ENCODE results near the gene ESYT2. TPM values are rescaled to one million over a fixed set of nuclear protein-coding genes. Genes with fewer than 3 reads are reported as not detected.

Gene ESYT2
- total RNA-seq, 1 experiment from 2014 or later: 59.4 TPM

DNA sequence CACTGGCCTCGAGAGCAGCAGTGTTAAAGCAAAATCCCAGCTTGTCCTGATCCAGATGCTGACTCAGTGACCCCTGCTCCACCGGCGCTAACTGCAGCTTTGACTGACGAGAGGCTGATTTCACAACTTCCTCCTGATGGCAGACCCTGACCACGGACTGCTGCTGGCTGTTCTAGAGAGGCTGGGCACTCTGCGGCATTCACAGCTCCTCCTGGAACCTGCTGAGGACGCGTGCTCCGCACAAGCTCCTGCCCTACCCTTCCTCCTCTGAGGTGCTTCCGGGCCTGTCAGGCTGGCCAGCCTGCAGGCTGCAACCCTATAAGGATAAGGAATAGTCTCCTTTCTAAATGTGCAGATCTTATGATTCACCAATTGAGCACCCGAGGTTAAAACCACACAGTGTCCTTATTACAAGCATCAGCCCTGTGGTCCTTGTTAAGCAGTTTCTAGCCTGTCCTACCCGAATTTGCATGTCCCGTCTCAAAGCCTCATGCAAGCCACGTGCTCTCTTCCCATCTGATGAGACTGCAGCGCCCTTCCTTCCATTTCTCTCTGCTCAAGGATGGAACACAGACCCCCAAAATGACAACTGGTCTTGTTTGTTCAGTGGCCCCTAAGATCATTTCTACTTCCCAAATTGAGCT lies 89.2 kb downstream of the ESYT2 start:
- Mint-ChIP-seq H3K27ac (ENCODE audit: unreplicated experiment) (no peak overlapping the region), H3K4me3 (ENCODE audit: unreplicated experiment) (no peak overlapping the region), H3K4me1 (ENCODE audit: low read depth, unreplicated experiment) (peaks cover 7% of the 10 kb centered on the region), H3K36me3 (ENCODE audit: insufficient read depth, unreplicated experiment) (peaks cover 82% of the 10 kb centered on the region), H3K27me3 (ENCODE audit: insufficient read depth, unreplicated experiment) (no peaks in the 10 kb centered on the region), H3K9me3 (ENCODE audit: unreplicated experiment) (no peaks in the 10 kb centered on the region)
- Histone ChIP-seq H3K27me3 (replicated peaks; ENCODE audit: control insufficient read depth, insufficient read depth, low read length) (no peaks in the 10 kb centered on the region), H3K4me1 (no peaks in the 10 kb centered on the region), H3K36me3 (ENCODE audit: control insufficient read depth, insufficient read depth, low read length) (peaks cover 3% of the 10 kb centered on the region), H3K4me3 (ENCODE audit: low read depth, low read length) (no peak overlapping the region), H3K9me3 (no peaks in the 10 kb centered on the region)
- intact Hi-C loops (cut with micrococcal nuclease; ENCODE audit: unreplicated experiment): no loop called here
- CTCF ChIA-PET: no interaction called here
- DNase-seq: no peak
- TF ChIP-seq, protein P1, sequence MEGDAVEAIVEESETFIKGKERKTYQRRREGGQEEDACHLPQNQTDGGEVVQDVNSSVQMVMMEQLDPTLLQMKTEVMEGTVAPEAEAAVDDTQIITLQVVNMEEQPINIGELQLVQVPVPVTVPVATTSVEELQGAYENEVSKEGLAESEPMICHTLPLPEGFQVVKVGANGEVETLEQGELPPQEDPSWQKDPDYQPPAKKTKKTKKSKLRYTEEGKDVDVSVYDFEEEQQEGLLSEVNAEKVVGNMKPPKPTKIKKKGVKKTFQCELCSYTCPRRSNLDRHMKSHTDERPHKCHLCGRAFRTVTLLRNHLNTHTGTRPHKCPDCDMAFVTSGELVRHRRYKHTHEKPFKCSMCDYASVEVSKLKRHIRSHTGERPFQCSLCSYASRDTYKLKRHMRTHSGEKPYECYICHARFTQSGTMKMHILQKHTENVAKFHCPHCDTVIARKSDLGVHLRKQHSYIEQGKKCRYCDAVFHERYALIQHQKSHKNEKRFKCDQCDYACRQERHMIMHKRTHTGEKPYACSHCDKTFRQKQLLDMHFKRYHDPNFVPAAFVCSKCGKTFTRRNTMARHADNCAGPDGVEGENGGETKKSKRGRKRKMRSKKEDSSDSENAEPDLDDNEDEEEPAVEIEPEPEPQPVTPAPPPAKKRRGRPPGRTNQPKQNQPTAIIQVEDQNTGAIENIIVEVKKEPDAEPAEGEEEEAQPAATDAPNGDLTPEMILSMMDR (IDR thresholded peaks at IDR 0.05; ENCODE audit: insufficient read depth in 1 of 2, low read depth in 1 of 2, low read length in 1 of 2, severe bottlenecking in 1 of 2, unreplicated experiment in 1 of 2): no peak
- no TSS peak for BruUV-seq (replicated peaks)
- POLR2A ChIA-PET: interaction anchor here (1.0 kb wide), 1 partner anchor 35 kb away, joined by 3 read pairs; the partner anchor contains the start of gene NCAPG2

DNA sequence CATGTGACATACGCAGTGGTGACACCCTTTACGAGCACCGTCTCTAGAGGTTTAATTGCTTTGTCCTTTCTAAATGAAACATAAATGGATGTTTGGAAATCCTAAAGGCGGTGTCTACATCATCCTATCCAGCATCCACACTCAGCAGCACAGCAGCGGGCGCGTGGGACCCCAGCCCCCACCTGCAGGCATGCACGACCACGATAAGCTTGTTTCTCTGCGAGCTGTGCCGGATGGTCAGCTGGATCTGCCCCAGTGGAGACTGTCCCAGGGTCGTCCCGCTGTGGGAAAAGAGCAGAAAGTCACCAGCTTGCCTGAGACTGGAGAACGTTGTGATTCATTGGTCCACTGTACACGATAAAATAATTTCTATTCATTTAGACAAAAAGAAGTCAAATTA lies 90.5 kb downstream of the ESYT2 start:
- no TSS peak for BruUV-seq (replicated peaks)
- H3K4me1 Mint-ChIP-seq (ENCODE audit: low read depth, unreplicated experiment): peaks cover 7% of the 10 kb centered on the region
- H3K36me3 Mint-ChIP-seq (ENCODE audit: insufficient read depth, unreplicated experiment): peaks cover 87% of the 10 kb centered on the region
- no peaks in the 10 kb centered on the region for H3K9me3 ChIP-seq
- H3K36me3 ChIP-seq (ENCODE audit: control insufficient read depth, insufficient read depth, low read length): peaks cover 3% of the 10 kb centered on the region
- POLR2A ChIA-PET: no interaction called here
- DNase-seq: no peak
- intact Hi-C loops (cut with micrococcal nuclease; ENCODE audit: unreplicated experiment): no loop called here
- no peaks in the 10 kb centered on the region for H3K9me3 Mint-ChIP-seq (ENCODE audit: unreplicated experiment)
- no peaks in the 10 kb centered on the region for H3K27me3 ChIP-seq (replicated peaks; ENCODE audit: control insufficient read depth, insufficient read depth, low read length)
- H3K27ac Mint-ChIP-seq (ENCODE audit: unreplicated experiment): no peak overlapping the region
- H3K4me3 ChIP-seq (ENCODE audit: low read depth, low read length): no peak overlapping the region
- H3K4me3 Mint-ChIP-seq (ENCODE audit: unreplicated experiment): no peak overlapping the region
- CTCF ChIA-PET: no interaction called here
- TF ChIP-seq, protein P1 (IDR thresholded peaks at IDR 0.05; ENCODE audit: insufficient read depth in 1 of 2, low read depth in 1 of 2, low read length in 1 of 2, severe bottlenecking in 1 of 2, unreplicated experiment in 1 of 2): no peak
- no peaks in the 10 kb centered on the region for H3K4me1 ChIP-seq
- H3K27me3 Mint-ChIP-seq (ENCODE audit: insufficient read depth, unreplicated experiment): no peaks in the 10 kb centered on the region

DNA sequence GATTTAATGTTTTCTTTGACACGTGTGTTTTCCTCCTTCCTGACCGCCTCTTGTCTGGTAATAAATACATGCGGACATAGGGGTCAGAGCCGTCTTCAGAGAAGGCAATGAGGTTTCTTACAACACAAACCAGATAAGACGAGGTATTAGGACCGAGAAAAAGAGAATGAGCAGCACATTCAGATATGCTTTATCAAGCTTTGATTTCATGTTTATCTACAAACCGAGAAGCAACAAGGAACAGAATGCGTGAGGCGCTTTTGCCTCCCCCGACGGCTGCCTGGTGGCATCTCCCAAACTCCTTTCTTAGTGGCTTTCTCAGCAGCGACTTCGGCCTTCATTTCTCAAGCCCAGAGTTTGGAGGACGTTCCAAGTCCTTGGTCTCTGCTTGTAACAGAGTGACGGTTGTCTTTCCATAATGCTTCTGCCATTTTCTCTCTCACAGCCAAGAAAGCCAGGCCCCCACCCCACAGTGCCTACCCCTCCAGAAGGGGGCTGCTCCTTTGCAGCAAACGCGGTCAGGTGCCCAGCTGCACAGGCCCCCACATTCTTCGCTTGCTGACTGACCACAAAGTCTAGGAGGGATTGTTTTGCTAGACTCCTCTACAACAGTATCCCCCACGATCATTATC lies 92.1 kb downstream of the ESYT2 start:
- H3K36me3 ChIP-seq (ENCODE audit: control insufficient read depth, insufficient read depth, low read length): peaks cover 2% of the 10 kb centered on the region
- BruUV-seq (replicated peaks): no TSS peak
- ChIA-PET CTCF (no interaction called here), POLR2A (no interaction called here)
- H3K4me3 ChIP-seq (ENCODE audit: low read depth, low read length): no peak overlapping the region
- peaks cover 73% of the 10 kb centered on the region for H3K36me3 Mint-ChIP-seq (ENCODE audit: insufficient read depth, unreplicated experiment)
- H3K27ac Mint-ChIP-seq (ENCODE audit: unreplicated experiment): no peak overlapping the region
- peaks cover 7% of the 10 kb centered on the region for H3K4me1 Mint-ChIP-seq (ENCODE audit: low read depth, unreplicated experiment)
- no peaks in the 10 kb centered on the region for H3K27me3 ChIP-seq (replicated peaks; ENCODE audit: control insufficient read depth, insufficient read depth, low read length)
- TF ChIP-seq, protein P1 (IDR thresholded peaks at IDR 0.05; ENCODE audit: insufficient read depth in 1 of 2, low read depth in 1 of 2, low read length in 1 of 2, severe bottlenecking in 1 of 2, unreplicated experiment in 1 of 2): no peak
- H3K27me3 Mint-ChIP-seq (ENCODE audit: insufficient read depth, unreplicated experiment): no peaks in the 10 kb centered on the region
- H3K9me3 ChIP-seq: no peaks in the 10 kb centered on the region
- H3K4me3 Mint-ChIP-seq (ENCODE audit: unreplicated experiment): no peak overlapping the region
- no peaks in the 10 kb centered on the region for H3K9me3 Mint-ChIP-seq (ENCODE audit: unreplicated experiment)
- intact Hi-C loops (cut with micrococcal nuclease; ENCODE audit: unreplicated experiment): no loop called here
- DNase-seq: no peak
- no peaks in the 10 kb centered on the region for H3K4me1 ChIP-seq

Data from Caco-2 (cell line).